PC-3 (cell line): Measurements from ENCODE around the gene MYH10. TPM values are rescaled to one million over a fixed set of nuclear protein-coding genes. Genes with fewer than 3 reads are reported as not detected.

Experiments
- ATAC-seq: fragments of 200-7000 bp; cut with Tn5 transposase; 2 replicates; pipeline ENCODE4 v1.9.1; 2020; ENCODE audit warnings: mild to moderate bottlenecking, moderate library complexity
- BruUV-seq: library from RNA; stranded (reverse); fragments of 400-500 nt; replicated peaks from 2 replicates; lab custom pipeline; 2021; lab: Mats Ljungman, UMichigan
- CTCF ChIA-PET: fragments of 300-600 bp; sonication (Branson Sonifier 250); formaldehyde crosslinking; loops from one replicate; lab custom pipeline; 2022; ENCODE audit warnings: antibody characterized with exemption; lab: Charles Lee
- POLR2A ChIA-PET: fragments of 300-600 bp; sonication (Branson Sonifier 250); formaldehyde crosslinking; loops from one replicate; lab custom pipeline; 2022; ENCODE audit warnings: antibody characterized with exemption; ENCODE audit not compliant: unreplicated experiment; lab: Charles Lee
- DNase-seq: peaks from one replicate; pipeline ENCODE4 v3.0.0-alpha.2; 2015
- H2AFZ ChIP-seq: fragments of 300-600 bp; sonication (generic); 2 replicates; pipeline ENCODE4 v1.6.0; 2016; ENCODE audit warnings: antibody characterized with exemption, low read length
- H3F3A ChIP-seq: fragments of 300-600 bp; sonication (generic); one replicate; pipeline ENCODE4 v1.6.0; 2017; ENCODE audit warnings: antibody characterized with exemption, low read length, control low read depth, mild to moderate bottlenecking; ENCODE audit not compliant: unreplicated experiment
- H3K27ac ChIP-seq: fragments of 300-600 bp; sonication (generic); 2 replicates; pipeline ENCODE4 v1.5.1; 2016; ENCODE audit warnings: mild to moderate bottlenecking, low read length
- H3K27me3 ChIP-seq: fragments of 300-600 bp; sonication (generic); 2 replicates; pipeline ENCODE4 v1.6.1; 2016; ENCODE audit warnings: low read length, mixed read lengths
- H3K36me3 ChIP-seq: fragments of 300-600 bp; sonication (generic); 2 replicates; pipeline ENCODE4 v1.6.1; 2016; ENCODE audit warnings: low read depth, mixed run types, low read length, mixed read lengths
- H3K4me1 ChIP-seq: fragments of 300-600 bp; sonication (generic); 2 replicates; pipeline ENCODE4 v1.5.1; 2016; ENCODE audit warnings: low read length; ENCODE audit not compliant: insufficient read depth
- H3K4me2 ChIP-seq: fragments of 300-600 bp; sonication (generic); 2 replicates; pipeline ENCODE4 v1.6.0; 2016; ENCODE audit warnings: low read length
- H3K4me3 ChIP-seq: fragments of 300-600 bp; sonication (generic); 2 replicates; pipeline ENCODE4 v1.5.1; 2016; ENCODE audit warnings: mild to moderate bottlenecking, low read length, mixed read lengths
- H3K79me2 ChIP-seq: fragments of 300-600 bp; sonication (generic); 2 replicates; pipeline ENCODE4 v1.6.1; 2017; ENCODE audit warnings: low read length, mixed read lengths
- H3K9ac ChIP-seq: fragments of 300-600 bp; sonication (generic); 2 replicates; pipeline ENCODE4 v1.6.0; 2016; ENCODE audit warnings: mild to moderate bottlenecking, low read length
- H3K9me2 ChIP-seq: fragments of 300-600 bp; sonication (generic); replicated peaks from 2 replicates; pipeline ENCODE4 v1.6.1; 2016; ENCODE audit warnings: mixed run types, low read length, mixed read lengths
- H3K9me3 ChIP-seq: fragments of 300-600 bp; sonication (generic); 2 replicates; pipeline ENCODE4 v1.6.1; 2016; ENCODE audit warnings: low read length, mixed read lengths
- H4K20me1 ChIP-seq: fragments of 300-600 bp; sonication (generic); 2 replicates; pipeline ENCODE4 v1.6.1; 2016; ENCODE audit warnings: low read length, mixed read lengths
- EZH2 ChIP-seq: fragments of 300-600 bp; sonication (generic); IDR thresholded peaks from one replicate; pipeline ENCODE4 v1.6.1; 2017; ENCODE audit warnings: antibody characterized with exemption, mild to moderate bottlenecking, low read length; ENCODE audit not compliant: unreplicated experiment
- EZH2phosphoT487 ChIP-seq: fragments of 300-600 bp; sonication (generic); IDR thresholded peaks from 2 replicates; pipeline ENCODE4 v1.6.1; 2018; ENCODE audit warnings: mild to moderate bottlenecking, antibody characterized with exemption, low read length, borderline replicate concordance
- intact Hi-C: fragments of 100-400 bp; cut with micrococcal nuclease; formaldehyde crosslinking; loops from 2 replicates; pipeline ENCODE4 v1.9.0; 2023
- total RNA-seq: library from RNA; depleted of rRNA; stranded (reverse); fragments of >200 nt; gene quantifications from 2 replicates; pipeline ENCODE4 v1.2.3, GENCODE V29; 2014
- TF ChIP-seq, protein P1 (sequence below): fragments of 300-600 bp; sonication (generic); conservative IDR thresholded peaks from 2 replicates; pipeline ENCODE4 v1.5.1; 2017; ENCODE audit warnings: antibody characterized with exemption, low read depth, mild to moderate bottlenecking, low read length

Gene MYH10
- total RNA-seq, 1 experiment from 2014 or later = 44.6 TPM

DNA sequence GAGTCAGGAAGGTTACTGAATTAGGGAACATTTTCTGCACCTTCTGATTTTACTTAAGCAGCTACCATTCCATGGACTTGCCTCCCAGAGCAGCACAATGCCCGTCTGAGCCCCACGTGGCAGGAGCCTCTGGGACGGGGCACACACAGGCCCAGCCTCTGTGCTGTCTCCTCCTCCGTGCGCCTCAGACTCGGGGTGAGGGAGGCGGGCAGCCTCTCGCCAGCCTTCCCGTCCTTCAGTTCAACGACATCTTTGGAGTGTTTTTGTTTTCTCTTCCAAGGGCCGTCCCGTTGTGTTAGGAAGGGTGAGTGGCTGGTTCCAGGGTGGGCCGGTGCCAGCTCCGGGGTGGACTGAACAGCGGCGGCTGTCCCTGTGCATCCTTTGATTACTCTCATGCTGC lies 163.0 kb downstream of the MYH10 start:
- ChIA-PET POLR2A (no interaction called here), CTCF (no interaction called here)
- ATAC-seq (no peak), DNase-seq (no peak)
- Histone ChIP-seq H2AFZ (no peak overlapping the region), H3K36me3 (peaks cover 6% of the 10 kb centered on the region; the same call in 1 of the 2 replicates), H3K4me3 (no peak overlapping the region), H3K4me2 (no peak overlapping the region), H3K27me3 (no peaks in the 10 kb centered on the region), H3K9ac (no peak overlapping the region), H3K9me3 (no peaks in the 10 kb centered on the region), H3K79me2 (no peaks in the 10 kb centered on the region), H4K20me1 (no peaks in the 10 kb centered on the region), H3K4me1 (no peaks in the 10 kb centered on the region), H3K27ac (no peak overlapping the region), H3K9me2 (no peaks in the 10 kb centered on the region), H3F3A (no peaks in the 10 kb centered on the region)
- intact Hi-C loops = no loop called here
- TF ChIP-seq, protein P1, sequence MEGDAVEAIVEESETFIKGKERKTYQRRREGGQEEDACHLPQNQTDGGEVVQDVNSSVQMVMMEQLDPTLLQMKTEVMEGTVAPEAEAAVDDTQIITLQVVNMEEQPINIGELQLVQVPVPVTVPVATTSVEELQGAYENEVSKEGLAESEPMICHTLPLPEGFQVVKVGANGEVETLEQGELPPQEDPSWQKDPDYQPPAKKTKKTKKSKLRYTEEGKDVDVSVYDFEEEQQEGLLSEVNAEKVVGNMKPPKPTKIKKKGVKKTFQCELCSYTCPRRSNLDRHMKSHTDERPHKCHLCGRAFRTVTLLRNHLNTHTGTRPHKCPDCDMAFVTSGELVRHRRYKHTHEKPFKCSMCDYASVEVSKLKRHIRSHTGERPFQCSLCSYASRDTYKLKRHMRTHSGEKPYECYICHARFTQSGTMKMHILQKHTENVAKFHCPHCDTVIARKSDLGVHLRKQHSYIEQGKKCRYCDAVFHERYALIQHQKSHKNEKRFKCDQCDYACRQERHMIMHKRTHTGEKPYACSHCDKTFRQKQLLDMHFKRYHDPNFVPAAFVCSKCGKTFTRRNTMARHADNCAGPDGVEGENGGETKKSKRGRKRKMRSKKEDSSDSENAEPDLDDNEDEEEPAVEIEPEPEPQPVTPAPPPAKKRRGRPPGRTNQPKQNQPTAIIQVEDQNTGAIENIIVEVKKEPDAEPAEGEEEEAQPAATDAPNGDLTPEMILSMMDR = no peak
- TSS peak; percentile 15 for BruUV-seq

DNA sequence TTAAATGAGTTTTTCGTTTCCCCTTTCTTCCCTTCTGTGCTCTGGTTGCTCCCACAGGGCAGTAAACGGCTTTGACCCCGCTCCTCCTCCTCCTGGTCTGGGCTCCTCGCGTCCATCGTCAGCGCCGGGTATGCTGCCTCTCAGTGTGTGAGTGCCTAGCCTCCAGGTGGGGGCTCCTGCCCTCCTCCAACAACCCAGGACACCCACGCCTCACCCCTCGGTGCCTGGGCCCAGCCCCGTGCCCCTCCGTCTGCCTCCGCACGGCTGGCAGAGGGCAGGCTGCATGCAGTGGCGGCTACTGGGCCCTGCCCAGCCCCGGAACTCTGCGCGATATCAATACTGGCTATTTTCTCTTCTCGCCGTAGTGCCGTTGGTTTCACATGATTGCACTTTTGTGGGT lies 163.7 kb downstream of the MYH10 start:
- TF ChIP-seq EZH2 = no peak
- TF ChIP-seq EZH2phosphoT487 = no peak
- TF ChIP-seq, protein P1 = no peak
- ChIA-PET CTCF (no interaction called here), POLR2A (no interaction called here)
- Histone ChIP-seq H3K4me2 (no peak overlapping the region), H2AFZ (no peak overlapping the region), H3K27me3 (no peaks in the 10 kb centered on the region), H3K79me2 (no peaks in the 10 kb centered on the region), H3K36me3 (peaks cover 8% of the 10 kb centered on the region; the same call in 1 of the 2 replicates), H3K9ac (no peak overlapping the region), H3K9me2 (no peaks in the 10 kb centered on the region), H4K20me1 (no peaks in the 10 kb centered on the region), H3K9me3 (no peaks in the 10 kb centered on the region), H3K4me3 (no peak overlapping the region), H3F3A (no peaks in the 10 kb centered on the region), H3K27ac (no peak overlapping the region), H3K4me1 (no peaks in the 10 kb centered on the region)
- intact Hi-C loops = no loop called here
- DNase-seq (no peak), ATAC-seq (no peak)
- BruUV-seq = no TSS peak

DNA sequence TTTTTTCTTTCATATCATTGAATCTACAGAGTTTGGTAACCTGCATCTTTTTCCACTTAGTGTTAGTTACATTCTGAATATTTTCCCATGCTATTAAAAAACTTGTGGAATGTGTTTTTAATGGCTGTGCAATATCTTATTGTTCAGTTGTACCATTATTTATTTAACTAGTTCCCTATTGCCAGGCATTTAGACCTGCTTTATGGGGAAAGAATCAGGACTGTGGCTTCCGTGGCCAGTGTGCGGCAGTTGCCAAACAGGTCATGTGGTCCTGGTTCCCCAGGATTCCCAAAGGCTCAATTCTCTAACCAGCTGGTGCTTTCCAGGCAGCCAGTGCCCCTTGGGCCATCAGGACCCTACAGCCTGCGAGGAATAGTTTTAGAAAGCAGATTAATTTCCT lies 164.1 kb downstream of the MYH10 start:
- no peak for ATAC-seq
- BruUV-seq = no TSS peak
- Histone ChIP-seq H3K4me2 (no peak overlapping the region), H3K9me3 (no peaks in the 10 kb centered on the region), H3K79me2 (no peaks in the 10 kb centered on the region), H2AFZ (no peak overlapping the region), H4K20me1 (no peaks in the 10 kb centered on the region), H3K36me3 (peaks cover 8% of the 10 kb centered on the region; the same call in 1 of the 2 replicates), H3K27me3 (no peaks in the 10 kb centered on the region), H3F3A (no peaks in the 10 kb centered on the region), H3K9me2 (no peaks in the 10 kb centered on the region), H3K4me3 (no peak overlapping the region), H3K27ac (no peak overlapping the region), H3K9ac (no peak overlapping the region), H3K4me1 (no peaks in the 10 kb centered on the region)
- ChIA-PET CTCF (no interaction called here), POLR2A (no interaction called here)
- TF ChIP-seq EZH2phosphoT487 (no peak), EZH2 (no peak)
- TF ChIP-seq, protein P1 = no peak
- no peak for DNase-seq
- intact Hi-C loops = no loop called here
